GM12878 (cell line): ENCODE measurements around the gene MACF1. TPM values are rescaled to one million over a fixed set of nuclear protein-coding genes. Genes with fewer than 3 reads are reported as not detected.

Experiments used
- ATAC-seq: fragments of 200-7000 bp; cut with Tn5 transposase; 3 replicates; pipeline ENCODE4 v1.9.1; 2020; ENCODE audit warnings: mild to moderate bottlenecking, moderate library complexity
- BruUV-seq: library from RNA; stranded (reverse); fragments of 400-500 nt; replicated peaks from 2 replicates; lab custom pipeline; 2021; lab: Mats Ljungman, UMichigan
- CTCF ChIA-PET: fragments of 300-600 bp; sonication (Branson Sonifier 250); formaldehyde crosslinking; extraction: SDS; loops from one replicate; lab custom pipeline; 2021; ENCODE audit warnings: inconsistent platforms; lab: Yijun Ruan, JAX
- POLR2A ChIA-PET: fragments of 350-600 bp; formaldehyde crosslinking; extraction: SDS; loops from one replicate; lab custom pipeline; 2021; ENCODE audit warnings: inconsistent platforms; lab: Charles Lee
- RAD21 ChIA-PET: fragments of 300-600 bp; sonication (Branson Sonifier 250); formaldehyde crosslinking; loops from one replicate; lab custom pipeline; 2023; ENCODE audit warnings: antibody characterized with exemption; ENCODE audit not compliant: unreplicated experiment; lab: Charles Lee
- SMC1A ChIA-PET: fragments of 300-600 bp; sonication (Branson Sonifier 250); formaldehyde crosslinking; loops from one replicate; lab custom pipeline; 2023; ENCODE audit not compliant: unreplicated experiment, uncharacterized antibody; lab: Charles Lee
- DNase-seq: peaks from one replicate; pipeline ENCODE4 v3.0.0-alpha.2; 2011; ENCODE audit warnings: low read depth, low spot score
- FAIRE-seq: peaks from 3 replicates; lab custom pipeline; 2011; peaks lifted over from hg19 to GRCh38; lab: Jason Lieb, UNC
- H2AFZ ChIP-seq: 2 replicates; pipeline ENCODE4 v1.6.0; 2011; ENCODE audit warnings: low read depth, low read length, control low read depth; ENCODE audit not compliant: control insufficient read depth
- H3K27ac ChIP-seq: 2 replicates; pipeline ENCODE4 v1.5.1; 2011; ENCODE audit warnings: control low read depth; ENCODE audit not compliant: control insufficient read depth, insufficient read depth
- H3K27me3 ChIP-seq, 2 experiments: replicated peaks in 1 of 2; 2 replicates each; pipeline versions ENCODE4 v1.6.0 to v1.6.1; 2011; ENCODE audit warnings: low read length in 1 of 2; ENCODE audit not compliant: control insufficient read depth in 2 of 2, insufficient read depth in 2 of 2
- H3K36me3 ChIP-seq, 2 experiments: 2 replicates each; pipeline ENCODE4 v1.5.1; 2011; ENCODE audit warnings: low read length in 1 of 2; ENCODE audit not compliant: control insufficient read depth in 2 of 2, insufficient read depth in 2 of 2
- H3K4me1 ChIP-seq: 2 replicates; pipeline ENCODE4 v1.6.1; 2011; ENCODE audit warnings: mild to moderate bottlenecking, low read length, moderate library complexity, mixed read lengths; ENCODE audit not compliant: control insufficient read depth, insufficient read depth
- H3K4me2 ChIP-seq: 2 replicates; pipeline ENCODE4 v1.6.0; 2011; ENCODE audit warnings: control low read depth; ENCODE audit not compliant: control insufficient read depth, insufficient read depth
- H3K4me3 ChIP-seq: fragments of 200-600 bp; sonication (generic); 2 replicates; pipeline ENCODE4 v1.5.1; 2016
- H3K79me2 ChIP-seq: 2 replicates; pipeline ENCODE4 v1.6.0; 2011; ENCODE audit warnings: low read length; ENCODE audit not compliant: control insufficient read depth, insufficient read depth
- H3K9ac ChIP-seq: 2 replicates; pipeline ENCODE4 v1.8.0; 2011; ENCODE audit warnings: low read length, control low read depth, mixed read lengths; ENCODE audit not compliant: control insufficient read depth, insufficient read depth
- H3K9me3 ChIP-seq: replicated peaks from 3 replicates; pipeline ENCODE4 v1.5.1; 2011; ENCODE audit warnings: mild to moderate bottlenecking, low read length; ENCODE audit not compliant: control insufficient read depth, insufficient read depth
- H4K20me1 ChIP-seq: 2 replicates; pipeline ENCODE4 v1.6.0; 2011; ENCODE audit not compliant: control insufficient read depth, insufficient read depth
- JUND ChIP-seq: IDR thresholded peaks from 2 replicates; pipeline ENCODE4 v1.6.1; 2012; ENCODE audit warnings: low read depth, mild to moderate bottlenecking, low read length, improper control_type of control experiment, moderate library complexity
- KAT2A ChIP-seq: conservative IDR thresholded peaks from 2 replicates; pipeline ENCODE4 v1.6.1; 2011; ENCODE audit warnings: low read depth, low read length; ENCODE audit not compliant: control insufficient read depth
- MTA3 ChIP-seq: IDR thresholded peaks from 2 replicates; pipeline ENCODE4 v1.6.1; 2012; ENCODE audit warnings: low read length, inconsistent platforms, borderline replicate concordance
- SREBF1 ChIP-seq: IDR thresholded peaks from 2 replicates; pipeline ENCODE4 v1.6.1; 2012; ENCODE audit warnings: mild to moderate bottlenecking, low read length
- STAT1 ChIP-seq: fragments of 450-650 bp; conservative IDR thresholded peaks from 2 replicates; pipeline ENCODE4 v1.6.1; 2014; ENCODE audit warnings: antibody characterized with exemption, mild to moderate bottlenecking
- WGBS: methylation state at CpG from one replicate; pipeline ENCODE4 v1.1.6; 2016; ENCODE audit warnings: low lambda C conversion rate; ENCODE audit not compliant: insufficient replicate concordance, insufficient coverage; ENCODE audit errors: missing lambda C conversion rate; 5-methylcytosine and 5-hydroxymethylcytosine counted together
- in situ Hi-C: fragments of 300-500 bp; cut with MboI; formaldehyde crosslinking; loops from 9 replicates; pipeline ENCODE4 v1.14.3; 2018; ENCODE audit warnings: mixed read lengths
- intact Hi-C: fragments of 100-400 bp; cut with micrococcal nuclease; formaldehyde crosslinking; loops from one replicate; pipeline ENCODE4 v1.14.2; 2022; ENCODE audit not compliant: unreplicated experiment
- polyA plus RNA-seq, 11 experiments: library from polyadenylated mRNA; depleted of rRNA in 4 of 11; unstranded in 6 of 11; stranded (reverse) in 5 of 11; fragments of >200 nt; fragmentation: Nextera tagmentation in 4 of 11; fragmentation: Illumina TruSeq in 1 of 11; extraction: Ambion mirVana in 4 of 11; extraction: Trizol in 1 of 11; gene quantifications; 1 replicate in 1 of 11; 2 replicates in 10 of 11; pipeline versions ENCODE4 v1.2.1 to v1.2.3, GENCODE V29; 2011 to 2016; ENCODE audit warnings: inconsistent platforms in 2 of 11, missing spikeins in 2 of 11, low read depth in 1 of 11
- total RNA-seq, 4 experiments: library from RNA; depleted of rRNA in 3 of 4; stranded (reverse); fragments of >200 nt in 3 of 4; fragmentation: Illumina TruSeq in 1 of 4; extraction: Trizol in 1 of 4; gene quantifications; 2 replicates each; pipeline versions ENCODE4 v1.2.1 to v1.2.3, GENCODE V29; 2013 to 2021

Gene MACF1
- total and polyA plus RNA-seq, 10 of the 15 experiments (the other 5 are each of a cell fraction or from before 2014, with no cell fraction given), result 15.5 to 201 (median 76.9) TPM

- TF ChIP-seq JUND (no peak), KAT2A (no peak), MTA3 (no peak)
Measured at GRCh38 chr1:39173995-39174380, 30.5 kb upstream of the MACF1 start (continued).

- H3K36me3 ChIP-seq, result no peaks in the 10 kb centered on the region
- POLR2A ChIA-PET, result interaction anchor here (0.6 kb wide), 1 partner anchor 24 kb away, joined by 3 read pairs; no protein-coding TSS in a partner anchor
- H3K9ac ChIP-seq, result no peak overlapping the region
- H3K4me3 ChIP-seq, result no peak overlapping the region
- H3K4me2 ChIP-seq, result no peak overlapping the region
- CTCF ChIA-PET, result interaction anchor here (0.7 kb wide), 1 partner anchor 624 kb away, joined by 4 read pairs; no protein-coding TSS in a partner anchor
- peaks cover 10% of the 10 kb centered on the region for H3K79me2 ChIP-seq
- no peaks in the 10 kb centered on the region for H3K9me3 ChIP-seq
- no peaks in the 10 kb centered on the region for H3K27me3 ChIP-seq
- SMC1A ChIA-PET, result interaction anchor here (0.7 to 1.1 kb wide), 3 partner anchors 18 to 71 kb away, joined by 3 to 4 read pairs (median 4); no protein-coding TSS in a partner anchor
- intact Hi-C loops (no loop called here), in situ Hi-C loops (no loop called here)
- no peak overlapping the region for H2AFZ ChIP-seq
- no peak for TF ChIP-seq STAT1
- TF ChIP-seq SREBF1, result no peak
- FAIRE-seq, result no peak
- no peak overlapping the region for H3K27ac ChIP-seq
- no peaks in the 10 kb centered on the region for H3K4me1 ChIP-seq
- no TSS peak for BruUV-seq
- WGBS, result 72% methylated on average over 5 of the region's 5 CpGs
- RAD21 ChIA-PET, result interaction anchor here (0.6 to 1.0 kb wide), 2 partner anchors 19 to 78 kb away, joined by 3 to 5 read pairs; no protein-coding TSS in a partner anchor
- no peaks in the 10 kb centered on the region for H4K20me1 ChIP-seq
- ATAC-seq, result no peak
- no peak for DNase-seq
Measured at GRCh38 chr1:39174390-39175081, 30.0 kb upstream of the MACF1 start.
